K562 (cell line): Measurements from ENCODE around the gene LMBRD1. TPM values are rescaled to one million over a fixed set of nuclear protein-coding genes. Genes with fewer than 3 reads are reported as not detected.
A peak's percentile ranks its signal among the peaks of the same experiment; 100 is the strongest.

Source experiments
- ARID1B ChIP-seq: fragments of 450-650 bp; IDR thresholded peaks from 2 replicates; pipeline ENCODE4 v1.6.1; 2016; ENCODE audit warnings: antibody characterized with exemption, mild to moderate bottlenecking, inconsistent platforms
- CHD4 ChIP-seq: fragments of 200-600 bp; sonication (generic); IDR thresholded peaks from 3 replicates; pipeline ENCODE4 v1.6.1; 2012; ENCODE audit warnings: low read depth, mild to moderate bottlenecking, mixed read lengths, low read length, inconsistent platforms; ENCODE audit not compliant: insufficient read depth, insufficient replicate concordance, poor library complexity, severe bottlenecking
- MCM2 ChIP-seq: fragments of 450-650 bp; IDR thresholded peaks from 2 replicates; pipeline ENCODE4 v1.6.1; 2017; ENCODE audit warnings: low read depth, mild to moderate bottlenecking
- MYBL2 ChIP-seq, 2 experiments: fragments of 450-650 bp in 1 of 2; sonication (generic) in 1 of 2; formaldehyde crosslinking in 1 of 2; IDR thresholded peaks; 2 replicates each; pipeline versions ENCODE4 v1.6.1 to v1.8.1; 2017 to 2022; ENCODE audit warnings: borderline replicate concordance in 1 of 2, inconsistent platforms in 1 of 2, low read depth in 1 of 2, mild to moderate bottlenecking in 1 of 2, missing genetic modification reagents in 1 of 2, moderate library complexity in 1 of 2
- NCOA6 ChIP-seq: fragments of 450-650 bp; IDR thresholded peaks from 2 replicates; pipeline ENCODE4 v1.6.1; 2017; ENCODE audit warnings: mild to moderate bottlenecking
- NFYB ChIP-seq: IDR thresholded peaks from 2 replicates; pipeline ENCODE4 v1.6.1; 2011; ENCODE audit warnings: mild to moderate bottlenecking, moderate library complexity; ENCODE audit not compliant: insufficient read length; ENCODE audit errors: extremely low read depth
- PHTF2 ChIP-seq: fragments of 250-450 bp; sonication (Bioruptor Pico); IDR thresholded peaks from 2 replicates; pipeline ENCODE4 v1.5.0; 2021; ENCODE audit warnings: mild to moderate bottlenecking
- RAD51 ChIP-seq: fragments of 450-650 bp; IDR thresholded peaks from 2 replicates; pipeline ENCODE4 v1.7.1; 2016; ENCODE audit warnings: low read depth, mild to moderate bottlenecking, borderline replicate concordance
- SETDB1 ChIP-seq: IDR thresholded peaks from one replicate; pipeline ENCODE4 v1.6.1; 2012; ENCODE audit warnings: low read length, control low read depth, inconsistent platforms
- ZBTB34 ChIP-seq: fragments of 250-450 bp; sonication (Bioruptor Pico); IDR thresholded peaks from 2 replicates; pipeline ENCODE4 v1.8.0; 2021; ENCODE audit warnings: mild to moderate bottlenecking, moderate library complexity
- ZNF512 ChIP-seq: IDR thresholded peaks from 2 replicates; pipeline ENCODE4 v1.6.1; 2016; ENCODE audit warnings: missing genetic modification characterization, missing compliant biosample characterization
- ZNF592 ChIP-seq: fragments of 450-650 bp; IDR thresholded peaks from 2 replicates; pipeline ENCODE4 v1.6.1; 2017; ENCODE audit warnings: antibody characterized with exemption, mild to moderate bottlenecking
- polyA plus RNA-seq, 8 experiments: library from polyadenylated mRNA; depleted of rRNA in 4 of 8; stranded (reverse) in 5 of 8; unstranded in 3 of 8; fragments of >200 nt; fragmentation: Nextera tagmentation in 2 of 8; fragmentation: Illumina TruSeq in 1 of 8; extraction: Ambion mirVana in 2 of 8; extraction: Trizol in 1 of 8; gene quantifications; 2 replicates each; pipeline versions ENCODE4 v1.2.1 to v1.2.3, GENCODE V29; 2011 to 2014; ENCODE audit warnings: inconsistent platforms in 1 of 8, missing spikeins in 1 of 8
- total RNA-seq, 7 experiments: library from RNA; depleted of rRNA in 6 of 7; stranded (reverse); fragments of >200 nt in 6 of 7; fragmentation: Illumina TruSeq in 2 of 7; extraction: Trizol in 2 of 7; gene quantifications; 2 replicates each; pipeline versions ENCODE4 v1.2.1 to v1.2.3, GENCODE V29; 2011 to 2021; ENCODE audit warnings: low replicate concordance in 1 of 7
- TF ChIP-seq, protein P1 (sequence below): sonication (generic); formaldehyde crosslinking; IDR thresholded peaks from 2 replicates; pipeline ENCODE4 v1.8.1; 2023; ENCODE audit warnings: mild to moderate bottlenecking, missing genetic modification reagents
- TF ChIP-seq, protein P2 (sequence below): fragments of 450-650 bp; IDR thresholded peaks from 2 replicates; pipeline ENCODE4 v1.7.1; 2018; ENCODE audit warnings: mild to moderate bottlenecking, low read depth; ENCODE audit not compliant: partially characterized antibody

The LMBRD1 gene
- total and polyA plus RNA-seq, 9 of the 15 experiments (the other 6 are each of a cell fraction or from before 2014, with no cell fraction given): 14.0 to 85.2 (median 26.5) TPM

- peak; percentile 69 for TF ChIP-seq ZNF592
- TF ChIP-seq, protein P1, sequence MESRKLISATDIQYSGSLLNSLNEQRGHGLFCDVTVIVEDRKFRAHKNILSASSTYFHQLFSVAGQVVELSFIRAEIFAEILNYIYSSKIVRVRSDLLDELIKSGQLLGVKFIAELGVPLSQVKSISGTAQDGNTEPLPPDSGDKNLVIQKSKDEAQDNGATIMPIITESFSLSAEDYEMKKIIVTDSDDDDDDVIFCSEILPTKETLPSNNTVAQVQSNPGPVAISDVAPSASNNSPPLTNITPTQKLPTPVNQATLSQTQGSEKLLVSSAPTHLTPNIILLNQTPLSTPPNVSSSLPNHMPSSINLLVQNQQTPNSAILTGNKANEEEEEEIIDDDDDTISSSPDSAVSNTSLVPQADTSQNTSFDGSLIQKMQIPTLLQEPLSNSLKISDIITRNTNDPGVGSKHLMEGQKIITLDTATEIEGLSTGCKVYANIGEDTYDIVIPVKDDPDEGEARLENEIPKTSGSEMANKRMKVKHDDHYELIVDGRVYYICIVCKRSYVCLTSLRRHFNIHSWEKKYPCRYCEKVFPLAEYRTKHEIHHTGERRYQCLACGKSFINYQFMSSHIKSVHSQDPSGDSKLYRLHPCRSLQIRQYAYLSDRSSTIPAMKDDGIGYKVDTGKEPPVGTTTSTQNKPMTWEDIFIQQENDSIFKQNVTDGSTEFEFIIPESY (CRISPR knock-in tag): no peak; the same call in 1 of the 2 replicates
- TF ChIP-seq ARID1B: peak; percentile 34; the same call in 1 of the 2 replicates
- TF ChIP-seq PHTF2 (CRISPR knock-in tag): no peak
- no peak for TF ChIP-seq SETDB1
- TF ChIP-seq ZBTB34 (CRISPR knock-in tag): no peak
- no peak for TF ChIP-seq MCM2
- no peak for TF ChIP-seq MYBL2 (IDR thresholded peaks at IDR 0.05; ENCODE audit: low read depth)
- TF ChIP-seq MYBL2 (CRISPR knock-in tag; IDR thresholded peaks at IDR 0.05; ENCODE audit: borderline replicate concordance): no peak
- TF ChIP-seq RAD51: no peak
- TF ChIP-seq CHD4: no peak
- no peak for TF ChIP-seq ZNF512 (tag)
- peak; percentile 70; the same call in 1 of the 2 replicates for TF ChIP-seq NCOA6
- TF ChIP-seq, protein P2, sequence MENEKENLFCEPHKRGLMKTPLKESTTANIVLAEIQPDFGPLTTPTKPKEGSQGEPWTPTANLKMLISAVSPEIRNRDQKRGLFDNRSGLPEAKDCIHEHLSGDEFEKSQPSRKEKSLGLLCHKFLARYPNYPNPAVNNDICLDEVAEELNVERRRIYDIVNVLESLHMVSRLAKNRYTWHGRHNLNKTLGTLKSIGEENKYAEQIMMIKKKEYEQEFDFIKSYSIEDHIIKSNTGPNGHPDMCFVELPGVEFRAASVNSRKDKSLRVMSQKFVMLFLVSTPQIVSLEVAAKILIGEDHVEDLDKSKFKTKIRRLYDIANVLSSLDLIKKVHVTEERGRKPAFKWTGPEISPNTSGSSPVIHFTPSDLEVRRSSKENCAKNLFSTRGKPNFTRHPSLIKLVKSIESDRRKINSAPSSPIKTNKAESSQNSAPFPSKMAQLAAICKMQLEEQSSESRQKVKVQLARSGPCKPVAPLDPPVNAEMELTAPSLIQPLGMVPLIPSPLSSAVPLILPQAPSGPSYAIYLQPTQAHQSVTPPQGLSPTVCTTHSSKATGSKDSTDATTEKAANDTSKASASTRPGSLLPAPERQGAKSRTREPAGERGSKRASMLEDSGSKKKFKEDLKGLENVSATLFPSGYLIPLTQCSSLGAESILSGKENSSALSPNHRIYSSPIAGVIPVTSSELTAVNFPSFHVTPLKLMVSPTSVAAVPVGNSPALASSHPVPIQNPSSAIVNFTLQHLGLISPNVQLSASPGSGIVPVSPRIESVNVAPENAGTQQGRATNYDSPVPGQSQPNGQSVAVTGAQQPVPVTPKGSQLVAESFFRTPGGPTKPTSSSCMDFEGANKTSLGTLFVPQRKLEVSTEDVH: no peak
- no peak for TF ChIP-seq NFYB
Observed at GRCh38 chr6:69796642-69797390, at the start of gene LMBRD1 (continued).
